CD4-positive, alpha-beta T cell (primary cell): ENCODE results near the gene ANKS1B. TPM values are rescaled to one million over a fixed set of nuclear protein-coding genes. Genes with fewer than 3 reads are reported as not detected.
"Not testable (repeated sequence)": the region's sequence is repeated elsewhere in the genome, so short reads cannot be mapped to it uniquely, and the experiment has no call there.

Experiments
- ATAC-seq: fragments of 200-7000 bp; cut with Tn5 transposase; one replicate; pipeline ENCODE4 v1.10.0; 2022; ENCODE audit warnings: mild to moderate bottlenecking; ENCODE audit not compliant: poor library complexity
- CTCF ChIA-PET: fragments of 350-600 bp; sonication (Branson Sonifier 250); formaldehyde crosslinking; loops from one replicate; lab custom pipeline; 2021; ENCODE audit warnings: antibody characterized with exemption, inconsistent platforms; lab: Charles Lee
- POLR2A ChIA-PET: fragments of 350-600 bp; sonication (Branson Sonifier 250); formaldehyde crosslinking; loops from one replicate; lab custom pipeline; 2021; ENCODE audit warnings: antibody characterized with exemption, inconsistent platforms; lab: Charles Lee
- DNase-seq, 14 experiments: peaks; one replicate each; pipeline ENCODE4 v3.0.0-alpha.2; 2013 to 2020; ENCODE audit warnings: mixed read lengths in 2 of 14
- H3K27ac ChIP-seq, 2 donors: one replicate each; pipeline versions ENCODE4 v1.5.1 to v1.7.0; 2013; ENCODE audit warnings: low read length in 2 of 2, low read depth in 1 of 2, mild to moderate bottlenecking in 1 of 2
- H3K27me3 ChIP-seq, 2 experiments: 1 replicate in 1 of 2; 2 replicates in 1 of 2; pipeline versions ENCODE4 v1.6.1 to v1.7.0; 2013; ENCODE audit warnings: low read length in 2 of 2, control low read depth in 1 of 2, mild to moderate bottlenecking in 1 of 2, moderate library complexity in 1 of 2; ENCODE audit not compliant: insufficient read depth in 2 of 2, control insufficient read depth in 1 of 2
- H3K36me3 ChIP-seq: one replicate; pipeline ENCODE4 v1.6.1; 2013; ENCODE audit warnings: low read length, control low read depth; ENCODE audit not compliant: insufficient read depth
- H3K4me1 ChIP-seq: one replicate; pipeline ENCODE4 v1.6.1; 2013; ENCODE audit warnings: low read length, control low read depth; ENCODE audit not compliant: insufficient read depth
- H3K4me3 ChIP-seq: one replicate; pipeline ENCODE4 v1.5.1; 2013; ENCODE audit warnings: mild to moderate bottlenecking, low read length, moderate library complexity
- H3K9me3 ChIP-seq, 2 experiments: 1 replicate in 1 of 2; 2 replicates in 1 of 2; pipeline versions ENCODE4 v1.6.1 to v1.7.0; 2013; ENCODE audit warnings: low read length in 2 of 2, mild to moderate bottlenecking in 2 of 2, control low read depth in 1 of 2, moderate library complexity in 1 of 2; ENCODE audit not compliant: control insufficient read depth in 1 of 2, insufficient read depth in 1 of 2
- H3K27ac Mint-ChIP-seq: one replicate; pipeline ENCODE4 v1.8.0; 2020; ENCODE audit warnings: mixed read lengths
- H3K27me3 Mint-ChIP-seq: one replicate; pipeline ENCODE4 v1.8.0; 2021; ENCODE audit warnings: mixed read lengths
- H3K36me3 Mint-ChIP-seq: one replicate; pipeline ENCODE4 v1.8.0; 2021; ENCODE audit warnings: low read depth, mixed read lengths
- H3K4me1 Mint-ChIP-seq: one replicate; pipeline ENCODE4 v1.8.0; 2021; ENCODE audit warnings: low read depth, mixed read lengths
- H3K4me3 Mint-ChIP-seq: one replicate; pipeline ENCODE4 v1.8.0; 2020; ENCODE audit warnings: mild to moderate bottlenecking, mixed read lengths
- H3K9me3 Mint-ChIP-seq: one replicate; pipeline ENCODE4 v1.8.0; 2020; ENCODE audit warnings: mixed read lengths
- intact Hi-C, 2 experiments: fragments of 100-400 bp; cut with DNase I in 1 of 2; cut with micrococcal nuclease in 1 of 2; formaldehyde crosslinking; loops; one replicate each; pipeline versions ENCODE4 v1.15.1 to v1.9.0; 2023 to 2025; cut with DNase I, micrococcal nuclease
- total RNA-seq, 174 experiments: library from RNA in 2 of 174; stranded (reverse) in 2 of 174; gene quantifications; one replicate each; pipeline ENCODE4 v1.2.3 and lab custom pipeline; 2021 to 2026
- TF ChIP-seq, protein P1 (sequence below): fragments of 200-600 bp; IDR thresholded peaks from one replicate; pipeline ENCODE4 v1.8.0; 2022; ENCODE audit warnings: antibody characterized with exemption, mild to moderate bottlenecking

ANKS1B gene
- total RNA-seq, 2 experiments from 2014 or later, result 0.16 to 1.1 TPM

DNA sequence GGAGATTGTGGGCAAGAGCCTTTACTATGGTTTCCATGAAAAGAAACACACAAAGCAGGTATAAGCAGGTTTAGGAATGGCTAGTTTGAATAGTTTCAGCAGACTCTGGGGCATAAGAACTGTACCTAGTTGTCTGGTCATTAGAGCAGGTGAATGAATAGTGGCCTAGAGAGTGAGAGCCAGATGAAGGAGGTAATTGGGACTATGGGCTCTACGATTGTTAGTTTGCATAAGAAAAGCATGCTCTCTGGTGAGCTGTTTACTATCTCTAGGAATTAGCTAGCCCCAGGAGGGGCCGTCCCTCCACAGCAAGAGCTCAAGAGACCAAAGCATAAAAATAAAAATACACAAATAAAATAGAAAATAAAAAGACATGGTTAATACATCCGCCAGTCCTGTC is 734.6 kb downstream of the ANKS1B start:
- CTCF ChIA-PET, result interaction anchor here (1.9 kb wide), 1 partner anchor 9 kb away, joined by 7 read pairs; no protein-coding TSS in a partner anchor

DNA sequence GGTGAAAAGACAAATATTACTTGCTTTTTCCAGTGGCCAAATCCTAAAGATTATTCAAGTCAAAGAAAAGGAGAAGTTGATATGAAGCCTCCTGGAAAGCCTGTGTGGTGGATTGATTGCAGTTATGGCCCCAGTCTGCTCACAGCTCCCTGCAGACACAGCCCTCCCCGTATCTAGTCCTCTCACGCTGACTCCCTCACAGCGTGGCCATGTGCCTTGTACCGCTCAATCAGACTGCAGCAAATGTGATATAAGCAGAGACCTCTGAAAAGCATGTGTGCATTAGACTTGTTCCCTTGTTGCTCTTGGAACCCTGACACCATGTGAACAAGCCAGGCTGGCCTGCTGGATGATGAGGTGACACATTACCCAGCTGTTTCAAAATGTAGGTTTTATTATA is 735.2 kb downstream of the ANKS1B start:
- CTCF ChIA-PET, result interaction anchor here (1.9 kb wide), 1 partner anchor 9 kb away, joined by 7 read pairs; no protein-coding TSS in a partner anchor
- no peaks in the 10 kb centered on the region for H3K4me1 ChIP-seq
- H3K4me3 ChIP-seq, result no peak overlapping the region
- no peaks in the 10 kb centered on the region for H3K36me3 Mint-ChIP-seq
- no peaks in the 10 kb centered on the region for H3K4me1 Mint-ChIP-seq
- H3K36me3 ChIP-seq, result no peaks in the 10 kb centered on the region
- DNase-seq (no peak), ATAC-seq (no peak)
- no peaks in the 10 kb centered on the region for H3K27me3 Mint-ChIP-seq
- H3K27me3 ChIP-seq, result no peaks in the 10 kb centered on the region
- POLR2A ChIA-PET, result no interaction called here
- H3K27ac Mint-ChIP-seq, result no peak overlapping the region
- TF ChIP-seq, protein P1, sequence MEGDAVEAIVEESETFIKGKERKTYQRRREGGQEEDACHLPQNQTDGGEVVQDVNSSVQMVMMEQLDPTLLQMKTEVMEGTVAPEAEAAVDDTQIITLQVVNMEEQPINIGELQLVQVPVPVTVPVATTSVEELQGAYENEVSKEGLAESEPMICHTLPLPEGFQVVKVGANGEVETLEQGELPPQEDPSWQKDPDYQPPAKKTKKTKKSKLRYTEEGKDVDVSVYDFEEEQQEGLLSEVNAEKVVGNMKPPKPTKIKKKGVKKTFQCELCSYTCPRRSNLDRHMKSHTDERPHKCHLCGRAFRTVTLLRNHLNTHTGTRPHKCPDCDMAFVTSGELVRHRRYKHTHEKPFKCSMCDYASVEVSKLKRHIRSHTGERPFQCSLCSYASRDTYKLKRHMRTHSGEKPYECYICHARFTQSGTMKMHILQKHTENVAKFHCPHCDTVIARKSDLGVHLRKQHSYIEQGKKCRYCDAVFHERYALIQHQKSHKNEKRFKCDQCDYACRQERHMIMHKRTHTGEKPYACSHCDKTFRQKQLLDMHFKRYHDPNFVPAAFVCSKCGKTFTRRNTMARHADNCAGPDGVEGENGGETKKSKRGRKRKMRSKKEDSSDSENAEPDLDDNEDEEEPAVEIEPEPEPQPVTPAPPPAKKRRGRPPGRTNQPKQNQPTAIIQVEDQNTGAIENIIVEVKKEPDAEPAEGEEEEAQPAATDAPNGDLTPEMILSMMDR, result no peak
- intact Hi-C loops, result no loop called here
- no peak overlapping the region for H3K4me3 Mint-ChIP-seq
- no peak overlapping the region for H3K27ac ChIP-seq
- H3K9me3 Mint-ChIP-seq, result peaks cover 7% of the 10 kb centered on the region
- peaks cover 0 to 2% of the 10 kb centered on the region in 2 experiments for H3K9me3 ChIP-seq

More for the DNA sequence above, 734.6 kb downstream of the ANKS1B start:
- peaks cover 7% of the 10 kb centered on the region for H3K9me3 Mint-ChIP-seq
- TF ChIP-seq, protein P1, result no peak
- Histone ChIP-seq H3K4me1 (no peaks in the 10 kb centered on the region), H3K27ac (no peak overlapping the region), H3K36me3 (no peaks in the 10 kb centered on the region), H3K27me3 (no peaks in the 10 kb centered on the region), H3K4me3 (no peak overlapping the region), H3K9me3 (no peaks in the 10 kb centered on the region)
- ATAC-seq (no peak), DNase-seq (no peak)
- no peaks in the 10 kb centered on the region for H3K36me3 Mint-ChIP-seq
- intact Hi-C loops, result no loop called here
- no peaks in the 10 kb centered on the region for H3K4me1 Mint-ChIP-seq
- POLR2A ChIA-PET, result no interaction called here
- H3K27me3 Mint-ChIP-seq, result no peaks in the 10 kb centered on the region
- no peak overlapping the region for H3K4me3 Mint-ChIP-seq
- no peak overlapping the region for H3K27ac Mint-ChIP-seq

DNA sequence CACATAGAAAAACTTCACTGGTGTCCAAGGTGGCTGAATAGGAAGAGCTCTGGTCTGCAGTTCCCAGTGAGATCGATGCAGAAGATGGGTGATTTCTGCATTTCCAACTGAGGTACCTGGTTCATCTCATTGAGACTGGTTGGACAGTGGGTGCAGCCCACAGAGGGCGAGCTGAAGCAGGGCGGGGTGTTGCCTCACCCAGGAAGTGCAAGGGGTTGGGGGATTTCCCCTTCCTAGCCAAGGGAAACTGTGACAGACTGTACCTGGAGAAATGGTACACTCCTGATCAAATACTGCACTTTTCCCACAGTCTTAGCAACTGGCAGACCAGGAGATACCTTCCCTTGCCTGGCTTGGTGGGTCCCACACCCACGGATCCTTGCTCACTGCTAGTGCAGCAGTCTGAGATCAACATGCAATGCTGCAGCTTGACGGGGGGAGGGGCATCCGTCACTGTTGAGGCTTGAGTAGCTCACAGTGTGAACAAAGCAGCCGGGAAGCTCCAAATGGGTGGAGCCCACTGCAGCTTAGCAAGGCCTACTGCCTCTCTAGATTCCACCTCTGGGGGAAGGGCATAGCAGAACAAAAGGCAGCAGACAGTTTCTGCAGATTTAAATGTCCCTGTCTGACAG is 746.7 kb downstream of the ANKS1B start:
- peaks cover 0 to 10% of the 10 kb centered on the region in 2 experiments for H3K9me3 ChIP-seq
- H3K4me1 ChIP-seq, DNase-seq, CTCF ChIA-PET, H3K27ac ChIP-seq, H3K4me1 Mint-ChIP-seq, ATAC-seq, POLR2A ChIA-PET, H3K4me3 ChIP-seq, H3K36me3 Mint-ChIP-seq, H3K36me3 ChIP-seq, H3K27ac Mint-ChIP-seq, H3K4me3 Mint-ChIP-seq, intact Hi-C loops, H3K27me3 Mint-ChIP-seq, H3K27me3 ChIP-seq: not testable (repeated sequence)
- H3K9me3 Mint-ChIP-seq, result peaks cover 11% of the 10 kb centered on the region

DNA sequence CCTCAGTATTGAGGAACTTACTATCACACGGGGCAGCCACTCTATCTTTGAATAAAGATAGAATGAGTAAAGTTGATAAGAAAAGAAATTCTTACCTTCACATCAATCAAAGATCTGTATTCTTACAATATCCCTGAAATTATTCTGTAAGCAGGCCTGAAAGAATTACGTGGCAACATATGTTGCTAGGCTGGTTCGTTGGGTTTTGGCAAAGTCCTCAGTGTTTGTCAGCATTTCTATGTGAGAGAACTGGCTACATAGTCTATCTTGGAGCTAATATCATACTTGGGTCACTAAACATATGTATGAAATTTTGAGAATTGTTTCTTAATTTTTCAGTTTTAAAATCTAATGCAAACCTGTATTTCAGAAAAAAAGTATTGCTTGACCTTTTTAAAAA is 749.4 kb downstream of the ANKS1B start:
- TF ChIP-seq, protein P1, result no peak
- H3K36me3 Mint-ChIP-seq, result no peaks in the 10 kb centered on the region
- no peaks in the 10 kb centered on the region for H3K4me1 Mint-ChIP-seq
- ChIA-PET CTCF (no interaction called here), POLR2A (no interaction called here)
- peaks cover 9% of the 10 kb centered on the region for H3K9me3 Mint-ChIP-seq
- no peak overlapping the region for H3K27ac Mint-ChIP-seq
- Histone ChIP-seq H3K4me1 (no peaks in the 10 kb centered on the region), H3K36me3 (no peaks in the 10 kb centered on the region), H3K4me3 (no peak overlapping the region), H3K27ac (no peak overlapping the region), H3K27me3 (no peaks in the 10 kb centered on the region), H3K9me3 (peaks cover 0 to 10% of the 10 kb centered on the region in 2 experiments)
- ATAC-seq (no peak), DNase-seq (no peak)
- no peaks in the 10 kb centered on the region for H3K27me3 Mint-ChIP-seq
- no peak overlapping the region for H3K4me3 Mint-ChIP-seq
- intact Hi-C loops, result no loop called here
